H1 (cell line): ENCODE data around the gene TPP2. TPM values are rescaled to one million over a fixed set of nuclear protein-coding genes. Genes with fewer than 3 reads are reported as not detected.

Experiments
- CTCF ChIA-PET: fragments of 300-600 bp; sonication (Branson Sonifier 250); formaldehyde crosslinking; loops from one replicate; lab custom pipeline; 2021; ENCODE audit not compliant: partially characterized antibody; lab: Charles Lee
- POLR2A ChIA-PET: fragments of 300-600 bp; sonication (Branson Sonifier 250); formaldehyde crosslinking; loops from one replicate; lab custom pipeline; 2021; ENCODE audit warnings: inconsistent platforms; ENCODE audit not compliant: partially characterized antibody; lab: Charles Lee
- DNase-seq, 2 experiments: peaks; one replicate each; pipeline versions ENCODE4 v3.0.0 to v3.0.0-alpha.2; 2010 to 2022; ENCODE audit warnings: low spot score in 2 of 2, low read depth in 1 of 2, mixed read lengths in 1 of 2
- FAIRE-seq: peaks from 2 replicates; lab custom pipeline; 2011; peaks lifted over from hg19 to GRCh38; lab: Jason Lieb, UNC
- H2AFZ ChIP-seq: 2 replicates; pipeline ENCODE4 v1.8.1; 2012; ENCODE audit warnings: low read length, inconsistent platforms
- H2AK5ac ChIP-seq: 2 replicates; pipeline ENCODE4 v1.6.1; 2013; ENCODE audit warnings: low read depth, low read length
- H2BK120ac ChIP-seq: replicated peaks from 2 replicates; pipeline ENCODE3; 2013; ENCODE audit warnings: low read depth, low read length, inconsistent platforms
- H2BK12ac ChIP-seq: 2 replicates; pipeline ENCODE4 v1.6.1; 2013; ENCODE audit warnings: low read depth, low read length
- H2BK15ac ChIP-seq: 2 replicates; pipeline ENCODE4 v1.6.1; 2013; ENCODE audit warnings: low read length
- H2BK20ac ChIP-seq: 2 replicates; pipeline ENCODE4 v1.6.1; 2013; ENCODE audit warnings: low read length
- H2BK5ac ChIP-seq: 2 replicates; pipeline ENCODE4 v1.6.1; 2013; ENCODE audit warnings: low read depth, low read length
- H3K14ac ChIP-seq: 2 replicates; pipeline ENCODE4 v1.6.1; 2013; ENCODE audit warnings: inconsistent platforms; ENCODE audit not compliant: insufficient read length
- H3K18ac ChIP-seq: 2 replicates; pipeline ENCODE4 v1.6.1; 2013; ENCODE audit warnings: low read length; ENCODE audit errors: extremely low read depth
- H3K23ac ChIP-seq: 2 replicates; pipeline ENCODE4 v1.6.1; 2013; ENCODE audit warnings: inconsistent platforms; ENCODE audit not compliant: insufficient read length
- H3K23me2 ChIP-seq: 2 replicates; pipeline ENCODE4 v1.6.1; 2013; ENCODE audit warnings: low read depth, low read length
- H3K27ac ChIP-seq: 2 replicates; pipeline ENCODE4 v1.6.1; 2011; ENCODE audit warnings: low read depth, low read length, inconsistent platforms
- H3K27me3 ChIP-seq, 4 experiments: replicated peaks in 1 of 4; 1 replicate in 1 of 4; 2 replicates in 3 of 4; pipeline versions ENCODE4 v1.6.1 to v1.8.1; 2011 to 2013; ENCODE audit warnings: low read length in 3 of 4, mild to moderate bottlenecking in 3 of 4, inconsistent platforms in 2 of 4, mixed read lengths in 2 of 4, moderate library complexity in 1 of 4; ENCODE audit not compliant: control insufficient read depth in 3 of 4, insufficient read depth in 3 of 4; ENCODE audit errors: extremely low read depth in 1 of 4
- H3K36me3 ChIP-seq, 4 experiments: 2 replicates each; pipeline versions ENCODE4 v1.6.1 to v1.8.1; 2011 to 2013; ENCODE audit warnings: mild to moderate bottlenecking in 4 of 4, low read length in 3 of 4, moderate library complexity in 2 of 4, control low read depth in 1 of 4, inconsistent platforms in 1 of 4; ENCODE audit not compliant: insufficient read depth in 4 of 4, control insufficient read depth in 2 of 4
- H3K4ac ChIP-seq: replicated peaks from 2 replicates; pipeline ENCODE3; 2013; ENCODE audit warnings: low read length, low read depth, mixed read lengths, inconsistent platforms; ENCODE audit not compliant: insufficient read length
- H3K4me1 ChIP-seq, 4 experiments: replicated peaks in 1 of 4; 1 replicate in 1 of 4; 2 replicates in 3 of 4; pipeline versions ENCODE4 v1.6.1 to v1.8.1; 2011 to 2013; ENCODE audit warnings: low read length in 3 of 4, inconsistent platforms in 2 of 4, mixed read lengths in 1 of 4; ENCODE audit not compliant: insufficient read depth in 4 of 4, control insufficient read depth in 3 of 4
- H3K4me2 ChIP-seq, 2 experiments: 2 replicates each; pipeline versions ENCODE4 v1.6.1 to v1.8.1; 2011 to 2013; ENCODE audit warnings: low read depth in 2 of 2, low read length in 2 of 2, control low read depth in 1 of 2, inconsistent platforms in 1 of 2, mild to moderate bottlenecking in 1 of 2; ENCODE audit not compliant: insufficient read depth in 1 of 2
- H3K4me3 ChIP-seq, 4 experiments: fragments of 200-600, 300-600 bp in 1 of 4; sonication (generic), shearing (Covaris generic), sonication (Bioruptor Twin) in 1 of 4; 2 replicates each; pipeline versions ENCODE4 v1.5.1 to v1.8.1; 2011 to 2016; ENCODE audit warnings: low read length in 4 of 4, low read depth in 3 of 4, control low read depth in 2 of 4, inconsistent platforms in 2 of 4, mild to moderate bottlenecking in 2 of 4, mixed read lengths in 1 of 4, moderate library complexity in 1 of 4; ENCODE audit not compliant: insufficient read depth in 2 of 4; ENCODE audit errors: extremely low read depth in 1 of 4
- H3K56ac ChIP-seq: replicated peaks from 2 replicates; pipeline ENCODE3; 2013; ENCODE audit warnings: low read depth, mild to moderate bottlenecking, mixed read lengths, low read length, inconsistent platforms; ENCODE audit not compliant: insufficient read length
- H3K79me1 ChIP-seq: 2 replicates; pipeline ENCODE4 v1.6.1; 2013; ENCODE audit warnings: low read depth, low read length, control low read depth
- H3K79me2 ChIP-seq, 2 experiments: 2 replicates each; pipeline versions ENCODE4 v1.6.1 to v1.8.1; 2012 to 2013; ENCODE audit warnings: low read length in 2 of 2, mild to moderate bottlenecking in 2 of 2, inconsistent platforms in 1 of 2; ENCODE audit not compliant: insufficient read depth in 2 of 2, control insufficient read depth in 1 of 2
- H3K9ac ChIP-seq, 4 experiments: replicated peaks in 1 of 4; 1 replicate in 1 of 4; 2 replicates in 3 of 4; pipeline versions ENCODE4 v1.6.1 to v1.8.1; 2011 to 2013; ENCODE audit warnings: low read depth in 3 of 4, low read length in 3 of 4, control low read depth in 2 of 4, mild to moderate bottlenecking in 2 of 4, moderate library complexity in 2 of 4, inconsistent platforms in 1 of 4; ENCODE audit errors: extremely low read depth in 1 of 4
- H3K9me3 ChIP-seq, 2 experiments: 2 replicates each; pipeline versions ENCODE4 v1.6.1 to v1.8.1; 2012 to 2013; ENCODE audit warnings: mild to moderate bottlenecking in 2 of 2, moderate library complexity in 2 of 2, control low read depth in 1 of 2, inconsistent platforms in 1 of 2, low read depth in 1 of 2, low read length in 1 of 2, mixed read lengths in 1 of 2; ENCODE audit not compliant: insufficient read depth in 2 of 2
- H4K20me1 ChIP-seq, 2 experiments: replicated peaks in 1 of 2; 2 replicates each; pipeline versions ENCODE3 to v1.8.1; 2011 to 2013; ENCODE audit warnings: inconsistent platforms in 2 of 2, low read length in 2 of 2, mild to moderate bottlenecking in 1 of 2; ENCODE audit not compliant: insufficient read depth in 2 of 2, control insufficient read depth in 1 of 2
- H4K5ac ChIP-seq: 2 replicates; pipeline ENCODE4 v1.6.1; 2013; ENCODE audit warnings: low read length, low read depth, mixed read lengths, inconsistent platforms; ENCODE audit not compliant: insufficient read length
- H4K8ac ChIP-seq: 2 replicates; pipeline ENCODE4 v1.8.0; 2013; ENCODE audit warnings: mild to moderate bottlenecking, moderate library complexity, low read length, inconsistent platforms; ENCODE audit not compliant: insufficient read depth; ENCODE audit errors: extremely low read depth
- H4K91ac ChIP-seq: replicated peaks from 2 replicates; pipeline ENCODE3; 2013; ENCODE audit warnings: low read length, mixed read lengths, inconsistent platforms; ENCODE audit not compliant: insufficient read length
- POLR2A ChIP-seq, 2 experiments: IDR thresholded peaks; 1 replicate in 1 of 2; 2 replicates in 1 of 2; pipeline ENCODE4 v1.6.1; 2011; ENCODE audit warnings: low read depth in 2 of 2, low read length in 2 of 2, mild to moderate bottlenecking in 2 of 2; ENCODE audit errors: control extremely low read depth in 1 of 2
- SP2 ChIP-seq: IDR thresholded peaks from 2 replicates; pipeline ENCODE4 v1.6.1; 2012; ENCODE audit warnings: mild to moderate bottlenecking, low read length, inconsistent platforms
- TAF1 ChIP-seq: IDR thresholded peaks from 2 replicates; pipeline ENCODE4 v1.6.1; 2011; ENCODE audit warnings: mild to moderate bottlenecking, low read depth, low read length
- WGBS, 2 experiments: shearing (Covaris generic) in 1 of 2; methylation state at CpG; one replicate each; pipeline versions ENCODE4 v1.1.6 to v1.1.7; 2013 to 2015; ENCODE audit warnings: low lambda C conversion rate in 2 of 2, mixed read lengths in 2 of 2, inconsistent platforms in 1 of 2, low coverage in 1 of 2, missing lambda C conversion rate in 1 of 2; ENCODE audit not compliant: insufficient replicate concordance in 2 of 2, insufficient coverage in 1 of 2, insufficient read length in 1 of 2; ENCODE audit errors: extremely low coverage in 1 of 2, missing lambda C conversion rate in 1 of 2; 5-methylcytosine and 5-hydroxymethylcytosine counted together
- polyA plus RNA-seq, 7 experiments: library from polyadenylated mRNA; depleted of rRNA in 3 of 7; stranded (reverse) in 5 of 7; unstranded in 2 of 7; fragments of >200 nt in 5 of 7; fragments of 200-250 nt in 2 of 7; gene quantifications; 1 replicate in 5 of 7; 2 replicates in 1 of 7; 4 replicates in 1 of 7; pipeline versions ENCODE4 v1.2.1 to v1.2.3, GENCODE V29; 2011 to 2013; ENCODE audit warnings: missing spikeins in 2 of 7, mixed read lengths in 2 of 7
- total RNA-seq: library from RNA; stranded (reverse); fragmentation: NEBNext Ultra II Directional; extraction: Animal tissue kit (Norgen Biotek cat#: 25700); gene quantifications from 2 replicates; pipeline ENCODE4 v1.2.1, GENCODE V29; 2021

TPP2 gene
- total and polyA plus RNA-seq, 2 of the 8 experiments (the other 6 are each of a cell fraction or from before 2014, with no cell fraction given), result 15.9 to 85.7 TPM

DNA sequence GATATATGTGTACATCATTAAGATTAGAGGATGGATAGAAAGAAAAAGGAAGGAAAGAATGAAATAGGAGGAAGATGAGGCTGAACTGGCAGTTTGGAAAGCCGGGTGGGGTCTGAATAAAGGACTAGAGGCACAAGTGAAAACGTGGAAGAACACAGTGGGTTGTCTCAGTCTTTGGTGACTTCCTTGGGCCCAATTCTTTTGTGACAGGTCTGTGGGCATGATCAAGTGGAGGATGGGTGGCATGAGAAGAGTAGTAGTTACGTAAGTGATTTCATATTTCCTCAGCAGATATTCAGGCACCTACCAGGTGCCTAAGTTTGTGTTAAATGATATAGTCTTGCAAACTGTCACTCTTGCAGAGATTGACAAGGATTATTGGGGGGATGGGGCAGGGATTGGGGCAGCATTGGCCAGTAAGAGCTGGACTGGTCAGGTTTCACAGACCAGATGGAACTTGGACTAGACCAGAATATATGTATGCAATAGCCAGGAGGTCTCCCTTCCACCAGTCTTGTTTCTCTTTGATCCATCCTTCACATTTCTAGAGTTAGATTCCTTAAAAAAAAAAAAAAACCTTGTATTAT is 2.7 kb downstream of the TPP2 start:
- Histone ChIP-seq H3K4me2 (peak overlapping the region in 1 of 2 experiments; percentile 84), H3K27ac (no peak overlapping the region)

More for the DNA sequence above, 2.7 kb downstream of the TPP2 start:
- H4K5ac ChIP-seq, result no peak overlapping the region
- H3K79me2 ChIP-seq, result peaks cover 38 to 86% of the 10 kb centered on the region in 2 experiments
- H4K91ac ChIP-seq, result no peak overlapping the region
- no peak overlapping the region for H2BK20ac ChIP-seq
- FAIRE-seq, result no peak
- H3K27me3 ChIP-seq, result no peaks in the 10 kb centered on the region
- no peak overlapping the region for H2BK12ac ChIP-seq
- no peak for DNase-seq
- no peak overlapping the region for H3K18ac ChIP-seq
- ChIA-PET CTCF (no interaction called here), POLR2A (no interaction called here)
- no peak overlapping the region for H3K9ac ChIP-seq
- H2BK5ac ChIP-seq, result no peak overlapping the region
- H3K9me3 ChIP-seq, result no peaks in the 10 kb centered on the region
- 73% methylated on average over 3 of the region's 3 CpGs; no CpG with 5 or more reads in 1 of the 2 experiments for WGBS, 2 experiments
- H3K4ac ChIP-seq, result no peak overlapping the region
- no peak overlapping the region for H2BK120ac ChIP-seq
- no peak overlapping the region for H2AK5ac ChIP-seq
- no peak overlapping the region for H2AFZ ChIP-seq
- H4K8ac ChIP-seq, result no peak overlapping the region
- peaks cover 4% of the 10 kb centered on the region for H3K23me2 ChIP-seq
- TF ChIP-seq SP2, result no peak
- TF ChIP-seq POLR2A (IDR thresholded peaks at IDR 0.05; ENCODE audit: control extremely low read depth in 1 of 2, low read depth in 2 of 2, low read length in 2 of 2), result peak in 1 of 2 experiments; percentile 36; a peak in 1 of 3 replicates
- no peak for TF ChIP-seq TAF1
- H3K14ac ChIP-seq, result no peak overlapping the region
- peaks cover 10% of the 10 kb centered on the region in 2 experiments for H4K20me1 ChIP-seq
- no peak overlapping the region for H3K4me3 ChIP-seq
- peaks cover 3 to 6% (median 4%) of the 10 kb centered on the region in 4 experiments; a peak in 5 of 7 replicates for H3K4me1 ChIP-seq
- peaks cover 0 to 2% (median under 1%) of the 10 kb centered on the region in 4 experiments; a peak in 2 of 8 replicates for H3K36me3 ChIP-seq
- no peak overlapping the region for H2BK15ac ChIP-seq
- H3K23ac ChIP-seq, result no peak overlapping the region
- peaks cover 7% of the 10 kb centered on the region; the same call in 1 of the 2 replicates for H3K79me1 ChIP-seq
- H3K56ac ChIP-seq, result no peak overlapping the region
